ENCODE results near the gene PELO.

Gene PELO

GRCh38 chr5:52804387-52804791 lies 16.7 kb downstream of the PELO start:
- peaks cover 18% of the 10 kb centered on the region; the same call in 1 of the 2 replicates for H3K36me3 ChIP-seq (ENCODE audit: low read length)
- TF ChIP-seq CTCF (IDR thresholded peaks at IDR 0.05; ENCODE audit: insufficient read depth, low read length, poor library complexity, severe bottlenecking) (no peak), EZH2phosphoT487 (conservative IDR thresholded peaks at IDR 0.05; ENCODE audit: low read length) (no peak)
- H3F3A ChIP-seq (ENCODE audit: insufficient read depth), result no peaks in the 10 kb centered on the region; the same call in 1 of the 2 replicates
- no peaks in the 10 kb centered on the region for H3K27me3 ChIP-seq (ENCODE audit: low read length)
- H3K79me2 ChIP-seq (ENCODE audit: insufficient read depth, low read length), result peaks cover 41% of the 10 kb centered on the region
- H3K4me2 ChIP-seq (ENCODE audit: low read depth, low read length, poor library complexity, severe bottlenecking), result no peak overlapping the region
- H3K9ac ChIP-seq (ENCODE audit: low read length), result no peak overlapping the region
- H3K9me2 ChIP-seq (replicated peaks; ENCODE audit: insufficient read depth, low read length), result no peaks in the 10 kb centered on the region
- H4K20me1 ChIP-seq (ENCODE audit: low read depth, low read length), result peaks cover 36% of the 10 kb centered on the region
- H3K9me3 ChIP-seq (ENCODE audit: insufficient read depth, low read length), result no peaks in the 10 kb centered on the region
- no peak overlapping the region for H2AFZ ChIP-seq (ENCODE audit: low read depth, low read length, severe bottlenecking)
- H3K4me3 ChIP-seq (ENCODE audit: insufficient read depth, low read length, poor library complexity, severe bottlenecking), result no peak overlapping the region
- no peak overlapping the region for H3K27ac ChIP-seq (ENCODE audit: low read depth, low read length)

GRCh38 chr5:52804981-52805380 lies 17.3 kb downstream of the PELO start:
- H3K36me3 ChIP-seq (ENCODE audit: low read length), result peaks cover 18% of the 10 kb centered on the region; the same call in 1 of the 2 replicates
- peaks cover 36% of the 10 kb centered on the region for H4K20me1 ChIP-seq (ENCODE audit: low read depth, low read length)
- no peak overlapping the region for H3K27ac ChIP-seq (ENCODE audit: low read depth, low read length)
- no peak overlapping the region for H3K4me2 ChIP-seq (ENCODE audit: low read depth, low read length, poor library complexity, severe bottlenecking)
- no peaks in the 10 kb centered on the region for H3K9me2 ChIP-seq (replicated peaks; ENCODE audit: insufficient read depth, low read length)
- H2AFZ ChIP-seq (ENCODE audit: low read depth, low read length, severe bottlenecking), result no peak overlapping the region
- TF ChIP-seq CTCF (IDR thresholded peaks at IDR 0.05; ENCODE audit: insufficient read depth, low read length, poor library complexity, severe bottlenecking) (no peak), EZH2phosphoT487 (conservative IDR thresholded peaks at IDR 0.05; ENCODE audit: low read length) (no peak)
- H3K79me2 ChIP-seq (ENCODE audit: insufficient read depth, low read length), result peaks cover 40% of the 10 kb centered on the region
- H3F3A ChIP-seq (ENCODE audit: insufficient read depth), result no peaks in the 10 kb centered on the region; the same call in 1 of the 2 replicates
- H3K9me3 ChIP-seq (ENCODE audit: insufficient read depth, low read length), result no peaks in the 10 kb centered on the region
- H3K9ac ChIP-seq (ENCODE audit: low read length), result no peak overlapping the region
- H3K27me3 ChIP-seq (ENCODE audit: low read length), result no peaks in the 10 kb centered on the region
- H3K4me3 ChIP-seq (ENCODE audit: insufficient read depth, low read length, poor library complexity, severe bottlenecking), result no peak overlapping the region

- Histone ChIP-seq H3K9ac (ENCODE audit: low read length) (no peak overlapping the region), H2AFZ (ENCODE audit: low read depth, low read length, severe bottlenecking) (no peak overlapping the region), H3K36me3 (ENCODE audit: low read length) (peaks cover 18% of the 10 kb centered on the region; the same call in 1 of the 2 replicates), H3K4me3 (ENCODE audit: insufficient read depth, low read length, poor library complexity, severe bottlenecking) (no peak overlapping the region), H4K20me1 (ENCODE audit: low read depth, low read length) (peaks cover 36% of the 10 kb centered on the region), H3K79me2 (ENCODE audit: insufficient read depth, low read length) (peaks cover 34% of the 10 kb centered on the region), H3K9me2 (replicated peaks; ENCODE audit: insufficient read depth, low read length) (no peaks in the 10 kb centered on the region), H3F3A (ENCODE audit: insufficient read depth) (no peaks in the 10 kb centered on the region; the same call in 1 of the 2 replicates), H3K27ac (ENCODE audit: low read depth, low read length) (no peak overlapping the region), H3K9me3 (ENCODE audit: insufficient read depth, low read length) (no peaks in the 10 kb centered on the region), H3K27me3 (ENCODE audit: low read length) (no peaks in the 10 kb centered on the region), H3K4me2 (ENCODE audit: low read depth, low read length, poor library complexity, severe bottlenecking) (no peak overlapping the region)
- TF ChIP-seq EZH2phosphoT487 (conservative IDR thresholded peaks at IDR 0.05; ENCODE audit: low read length) (no peak), CTCF (IDR thresholded peaks at IDR 0.05; ENCODE audit: insufficient read depth, low read length, poor library complexity, severe bottlenecking) (no peak)
Measured at GRCh38 chr5:52805615-52806014, 17.9 kb downstream of the PELO start.
